Measurements from ENCODE around the gene GADD45G.

The GADD45G gene

GRCh38 chr9:89655056-89655989 is 50.5 kb downstream of the GADD45G start:
- no peak for DNase-seq
